OCI-LY7 (cell line): ENCODE data around the gene KIF17.

Source experiments
- EZH2phosphoT487 ChIP-seq: fragments of 200-600 bp; sonication (generic); IDR thresholded peaks from 2 replicates; pipeline ENCODE4 v1.6.1; 2018; ENCODE audit warnings: low read depth, borderline replicate concordance, mild to moderate bottlenecking, mixed run types, antibody characterized with exemption, low read length, moderate library complexity, mixed read lengths
- TF ChIP-seq, protein P1 (sequence below): fragments of 200-600 bp; sonication (generic); conservative IDR thresholded peaks from 2 replicates; pipeline ENCODE4 v1.5.1; 2014; ENCODE audit warnings: mild to moderate bottlenecking, antibody characterized with exemption, low read length, moderate library complexity, mixed read lengths

DNA sequence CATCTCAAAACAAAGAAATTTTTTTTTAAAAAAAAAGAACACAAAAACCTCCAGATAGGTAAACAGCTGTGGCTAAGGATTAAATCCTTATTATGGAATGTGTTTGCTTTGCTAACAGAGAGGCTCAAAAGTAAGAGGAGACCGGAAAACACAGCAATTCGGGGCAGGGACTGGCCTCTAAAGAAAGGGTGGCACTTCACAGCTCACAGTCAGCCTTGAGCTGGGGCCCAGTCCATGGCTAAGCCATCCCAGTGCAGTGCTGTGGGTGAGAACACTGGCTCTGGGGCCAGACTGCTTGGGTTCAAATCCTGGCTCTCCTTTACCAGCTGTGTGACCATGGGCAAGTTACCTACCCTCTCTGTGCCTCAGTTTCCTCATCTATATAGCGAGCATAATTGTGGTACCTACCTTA is 28.2 kb downstream of the KIF17 start:
- TF ChIP-seq, protein P1, sequence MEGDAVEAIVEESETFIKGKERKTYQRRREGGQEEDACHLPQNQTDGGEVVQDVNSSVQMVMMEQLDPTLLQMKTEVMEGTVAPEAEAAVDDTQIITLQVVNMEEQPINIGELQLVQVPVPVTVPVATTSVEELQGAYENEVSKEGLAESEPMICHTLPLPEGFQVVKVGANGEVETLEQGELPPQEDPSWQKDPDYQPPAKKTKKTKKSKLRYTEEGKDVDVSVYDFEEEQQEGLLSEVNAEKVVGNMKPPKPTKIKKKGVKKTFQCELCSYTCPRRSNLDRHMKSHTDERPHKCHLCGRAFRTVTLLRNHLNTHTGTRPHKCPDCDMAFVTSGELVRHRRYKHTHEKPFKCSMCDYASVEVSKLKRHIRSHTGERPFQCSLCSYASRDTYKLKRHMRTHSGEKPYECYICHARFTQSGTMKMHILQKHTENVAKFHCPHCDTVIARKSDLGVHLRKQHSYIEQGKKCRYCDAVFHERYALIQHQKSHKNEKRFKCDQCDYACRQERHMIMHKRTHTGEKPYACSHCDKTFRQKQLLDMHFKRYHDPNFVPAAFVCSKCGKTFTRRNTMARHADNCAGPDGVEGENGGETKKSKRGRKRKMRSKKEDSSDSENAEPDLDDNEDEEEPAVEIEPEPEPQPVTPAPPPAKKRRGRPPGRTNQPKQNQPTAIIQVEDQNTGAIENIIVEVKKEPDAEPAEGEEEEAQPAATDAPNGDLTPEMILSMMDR = no peak
- no peak for TF ChIP-seq EZH2phosphoT487
